IMR-90 (cell line): ENCODE data around the gene CPD. TPM values are rescaled to one million over a fixed set of nuclear protein-coding genes. Genes with fewer than 3 reads are reported as not detected.

Source experiments
- ATAC-seq: fragments of 200-7000 bp; cut with Tn5 transposase; 2 replicates; pipeline ENCODE4 v1.9.1; 2020; ENCODE audit warnings: low read depth, mild to moderate bottlenecking, moderate library complexity
- BruUV-seq: library from RNA; stranded (reverse); fragments of 400-500 nt; replicated peaks from 2 replicates; lab custom pipeline; 2021; lab: Mats Ljungman, UMichigan
- CTCF ChIA-PET: fragments of 300-600 bp; formaldehyde crosslinking; extraction: SDS; loops from one replicate; lab custom pipeline; 2021; ENCODE audit warnings: antibody characterized with exemption; lab: Yijun Ruan, JAX
- POLR2A ChIA-PET: fragments of 300-600 bp; sonication (Branson Sonifier 250); formaldehyde crosslinking; loops from one replicate; lab custom pipeline; 2022; ENCODE audit warnings: antibody characterized with exemption; ENCODE audit not compliant: unreplicated experiment; lab: Charles Lee
- DNase-seq: peaks from one replicate; pipeline ENCODE4 v3.0.0; 2013
- H2AFZ ChIP-seq: replicated peaks from 2 replicates; pipeline ENCODE3; 2013; ENCODE audit warnings: low read length, mild to moderate bottlenecking; ENCODE audit not compliant: poor library complexity
- H2AK5ac ChIP-seq: 2 replicates; pipeline ENCODE4 v1.6.1; 2013; ENCODE audit warnings: low read depth, low read length, inconsistent platforms
- H2AK9ac ChIP-seq: replicated peaks from 2 replicates; pipeline ENCODE3; 2013; ENCODE audit warnings: mild to moderate bottlenecking, low read depth, low read length, moderate library complexity; ENCODE audit not compliant: poor library complexity
- H2BK120ac ChIP-seq: 2 replicates; pipeline ENCODE4 v1.6.1; 2013; ENCODE audit warnings: low read depth, low read length, inconsistent platforms
- H2BK15ac ChIP-seq: 3 replicates; pipeline ENCODE4 v1.6.1; 2013; ENCODE audit warnings: low read depth, low read length, inconsistent platforms
- H2BK20ac ChIP-seq: 2 replicates; pipeline ENCODE4 v1.6.1; 2013; ENCODE audit warnings: low read depth, mild to moderate bottlenecking, inconsistent platforms, low read length, moderate library complexity
- H2BK5ac ChIP-seq: 2 replicates; pipeline ENCODE4 v1.6.1; 2013; ENCODE audit warnings: mild to moderate bottlenecking, low read depth, low read length, inconsistent platforms; ENCODE audit not compliant: poor library complexity, severe bottlenecking
- H3K14ac ChIP-seq: replicated peaks from 2 replicates; pipeline ENCODE4 v1.6.1; 2013; ENCODE audit warnings: low read depth, low read length, inconsistent platforms
- H3K18ac ChIP-seq: 2 replicates; pipeline ENCODE4 v1.6.1; 2013; ENCODE audit warnings: low read depth, low read length, control low read depth
- H3K23ac ChIP-seq: 2 replicates; pipeline ENCODE4 v1.6.1; 2013; ENCODE audit warnings: low read depth, low read length, inconsistent platforms
- H3K27ac ChIP-seq: 2 replicates; pipeline ENCODE4 v1.5.1; 2013; ENCODE audit warnings: mild to moderate bottlenecking, control low read depth, low read length; ENCODE audit not compliant: insufficient read depth
- H3K27me3 ChIP-seq: 2 replicates; pipeline ENCODE4 v1.6.1; 2013; ENCODE audit warnings: low read length; ENCODE audit not compliant: control insufficient read depth, insufficient read depth
- H3K36me3 ChIP-seq: 2 replicates; pipeline ENCODE4 v1.6.1; 2013; ENCODE audit warnings: low read length, mixed read lengths; ENCODE audit not compliant: control insufficient read depth, insufficient read depth
- H3K4ac ChIP-seq: 2 replicates; pipeline ENCODE4 v1.6.1; 2013; ENCODE audit warnings: low read depth, low read length, inconsistent platforms
- H3K4me1 ChIP-seq: 2 replicates; pipeline ENCODE4 v1.6.1; 2013; ENCODE audit warnings: low read length, mixed read lengths; ENCODE audit not compliant: control insufficient read depth, insufficient read depth
- H3K4me2 ChIP-seq: 2 replicates; pipeline ENCODE4 v1.6.1; 2013; ENCODE audit warnings: low read depth, mild to moderate bottlenecking, control low read depth, low read length, moderate library complexity
- H3K4me3 ChIP-seq: 2 replicates; pipeline ENCODE4 v1.5.1; 2013; ENCODE audit warnings: low read depth, mild to moderate bottlenecking, control low read depth, low read length, moderate library complexity; ENCODE audit not compliant: insufficient read depth
- H3K56ac ChIP-seq: 2 replicates; pipeline ENCODE4 v1.6.1; 2013; ENCODE audit warnings: low read length, inconsistent platforms; ENCODE audit not compliant: insufficient read depth; ENCODE audit errors: extremely low read depth
- H3K79me1 ChIP-seq, 2 experiments: 2 replicates each; pipeline ENCODE4 v1.6.1; 2013; ENCODE audit warnings: low read length in 2 of 2, inconsistent platforms in 1 of 2, low read depth in 1 of 2
- H3K9ac ChIP-seq: 2 replicates; pipeline ENCODE4 v1.6.1; 2013; ENCODE audit warnings: low read depth, low read length, control low read depth
- H3K9me1 ChIP-seq: 2 replicates; pipeline ENCODE4 v1.6.1; 2013; ENCODE audit warnings: low read length, inconsistent platforms; ENCODE audit not compliant: insufficient read depth
- H3K9me3 ChIP-seq: 2 replicates; pipeline ENCODE4 v1.6.1; 2013; ENCODE audit warnings: low read length; ENCODE audit not compliant: control insufficient read depth, insufficient read depth
- H4K20me1 ChIP-seq: 2 replicates; pipeline ENCODE4 v1.6.1; 2013; ENCODE audit warnings: low read length, inconsistent platforms; ENCODE audit not compliant: insufficient read depth
- H4K5ac ChIP-seq: 2 replicates; pipeline ENCODE4 v1.6.1; 2013; ENCODE audit warnings: mild to moderate bottlenecking, low read depth, low read length, control low read depth
- H4K8ac ChIP-seq, 2 experiments: 2 replicates each; pipeline ENCODE4 v1.6.1; 2013; ENCODE audit warnings: low read depth in 2 of 2, low read length in 2 of 2, control low read depth in 1 of 2, inconsistent platforms in 1 of 2
- H4K91ac ChIP-seq: 2 replicates; pipeline ENCODE4 v1.6.1; 2013; ENCODE audit warnings: low read depth, low read length, inconsistent platforms; ENCODE audit not compliant: insufficient read depth
- BHLHE40 ChIP-seq: fragments of 150-350 bp; IDR thresholded peaks from 2 replicates; pipeline ENCODE4 v1.6.1; 2016; ENCODE audit warnings: mild to moderate bottlenecking, low read depth, low read length
- FOS ChIP-seq: fragments of 150-350 bp; IDR thresholded peaks from 2 replicates; pipeline ENCODE4 v1.6.1; 2016; ENCODE audit warnings: low read depth, low read length
- MAFK ChIP-seq: IDR thresholded peaks from 2 replicates; pipeline ENCODE4 v1.6.1; 2012; ENCODE audit warnings: low read depth, low read length, improper control_type of control experiment
- MAZ ChIP-seq: IDR thresholded peaks from 2 replicates; pipeline ENCODE4 v1.6.1; 2012; ENCODE audit warnings: low read depth, mild to moderate bottlenecking, low read length, improper control_type of control experiment, moderate library complexity, borderline replicate concordance
- NFE2L2 ChIP-seq: fragments of 150-350 bp; IDR thresholded peaks from 2 replicates; pipeline ENCODE4 v1.6.1; 2016; ENCODE audit warnings: low read depth, mild to moderate bottlenecking, low read length
- POLR2A ChIP-seq: IDR thresholded peaks from 2 replicates; pipeline ENCODE4 v1.6.1; 2012; ENCODE audit warnings: mild to moderate bottlenecking, low read depth, low read length
- RAD21 ChIP-seq: IDR thresholded peaks from 2 replicates; pipeline ENCODE4 v1.6.1; 2012; ENCODE audit warnings: low read length, improper control_type of control experiment
- SMC3 ChIP-seq: fragments of 150-350 bp; IDR thresholded peaks from 2 replicates; pipeline ENCODE4 v1.6.1; 2016; ENCODE audit warnings: low read depth, mild to moderate bottlenecking, antibody characterized with exemption, low read length, moderate library complexity
- WGBS, 2 experiments: methylation state at CpG; one replicate each; pipeline versions ENCODE4 v1.1.5 to v1.1.7; 2013; ENCODE audit warnings: missing lambda C conversion rate in 2 of 2; ENCODE audit not compliant: insufficient read length in 1 of 2; ENCODE audit errors: extremely low coverage in 2 of 2; 5-methylcytosine and 5-hydroxymethylcytosine counted together
- dilution Hi-C: fragments of 300-500 bp; cut with HindIII; formaldehyde crosslinking; loops from one replicate; pipeline ENCODE4 v1.14.3; 2018; ENCODE audit warnings: low sequenced_read_pairs; ENCODE audit not compliant: unreplicated experiment
- in situ Hi-C: fragments of 300-500 bp; cut with MboI; formaldehyde crosslinking; loops from 3 replicates; pipeline ENCODE4 v1.14.3; 2019; ENCODE audit warnings: low sequenced_read_pairs, inconsistent platforms, mixed read lengths
- intact Hi-C: fragments of 100-400 bp; cut with micrococcal nuclease; formaldehyde crosslinking; loops from 2 replicates; pipeline ENCODE4 v1.10.0; 2022
- polyA plus RNA-seq, 3 experiments: library from polyadenylated mRNA; depleted of rRNA; stranded (reverse); fragments of >200 nt; gene quantifications; 2 replicates each; pipeline ENCODE4 v1.2.3, GENCODE V29; 2012; ENCODE audit warnings: low replicate concordance in 1 of 3
- total RNA-seq: library from RNA; depleted of rRNA; stranded (reverse); fragments of >200 nt; gene quantifications from 2 replicates; pipeline ENCODE4 v1.2.3, GENCODE V29; 2012
- TF ChIP-seq, protein P1 (sequence below): conservative IDR thresholded peaks from 2 replicates; pipeline ENCODE4 v1.5.1; 2012; ENCODE audit warnings: mild to moderate bottlenecking, low read depth, low read length, improper control_type of control experiment
- TF ChIP-seq, protein P2 (sequence below): fragments of 150-350 bp; IDR thresholded peaks from 2 replicates; pipeline ENCODE4 v1.6.1; 2016; ENCODE audit warnings: low read depth, mild to moderate bottlenecking, low read length, moderate library complexity, borderline replicate concordance
- TF ChIP-seq, protein P3 (sequence below): fragments of 150-350 bp; IDR thresholded peaks from 2 replicates; pipeline ENCODE4 v1.6.1; 2017; ENCODE audit warnings: mild to moderate bottlenecking, antibody characterized with exemption, low read length, low read depth

Gene CPD
- total and polyA plus RNA-seq, 2 of the 4 experiments (the other 2 are of a cell fraction), result 23.4 to 94.5 TPM

DNA sequence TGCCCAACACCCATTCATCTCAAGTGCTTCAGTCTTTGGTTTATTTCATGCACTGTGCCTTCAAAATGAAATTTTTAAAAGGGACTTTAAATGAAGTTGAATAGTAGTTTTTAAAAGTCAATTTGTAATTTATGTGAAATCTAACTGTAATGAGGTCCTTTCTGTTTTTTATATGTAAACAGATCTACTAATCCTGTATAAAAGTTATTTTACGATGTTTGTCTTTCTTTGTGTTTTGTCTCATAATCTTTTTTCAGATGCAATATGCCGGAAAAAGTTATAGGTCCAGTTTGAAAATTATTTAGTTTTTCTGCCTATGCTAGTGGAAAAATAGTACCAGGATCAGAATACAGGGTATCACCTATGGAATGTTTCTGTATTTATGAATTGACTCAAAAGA is 89.7 kb downstream of the CPD start:
- in situ Hi-C loops, result no loop called here

More for the DNA sequence above, 89.7 kb downstream of the CPD start:
- ATAC-seq (no peak), DNase-seq (no peak)
- ChIA-PET POLR2A (no interaction called here), CTCF (no interaction called here)
- H2AFZ ChIP-seq, result no peak overlapping the region
- no peak overlapping the region for H2BK20ac ChIP-seq
- H3K27me3 ChIP-seq, result no peaks in the 10 kb centered on the region
- H2AK5ac ChIP-seq, result no peak overlapping the region
- H4K20me1 ChIP-seq, result no peaks in the 10 kb centered on the region
- BruUV-seq, result no TSS peak
- no peak overlapping the region for H2BK5ac ChIP-seq
- no peak overlapping the region for H3K23ac ChIP-seq
- H3K14ac ChIP-seq, result no peak overlapping the region
- H3K9me1 ChIP-seq, result 0 out of 2 replicates have a peak, but pooled peaks cover 2% of the 10 kb centered on the region
- dilution Hi-C loops (no loop called here), intact Hi-C loops (no loop called here)
- H2BK15ac ChIP-seq, result no peak overlapping the region
- H3K36me3 ChIP-seq, result peaks cover 3% of the 10 kb centered on the region
- no peaks in the 10 kb centered on the region for H3K9me3 ChIP-seq
- H4K8ac ChIP-seq, result no peak overlapping the region
- no peak overlapping the region for H3K27ac ChIP-seq
- H3K56ac ChIP-seq, result no peak overlapping the region
- no peak overlapping the region for H2BK120ac ChIP-seq
- H3K4me2 ChIP-seq, result no peak overlapping the region
- H2AK9ac ChIP-seq, result no peak overlapping the region
- H3K9ac ChIP-seq, result no peak overlapping the region
- H3K18ac ChIP-seq, result no peak overlapping the region
- no peaks in the 10 kb centered on the region for H3K79me1 ChIP-seq
- H3K4ac ChIP-seq, result no peak overlapping the region
- no peaks in the 10 kb centered on the region for H3K4me1 ChIP-seq
- H4K91ac ChIP-seq, result no peak overlapping the region
- no peak overlapping the region for H4K5ac ChIP-seq
- TF ChIP-seq, protein P1, sequence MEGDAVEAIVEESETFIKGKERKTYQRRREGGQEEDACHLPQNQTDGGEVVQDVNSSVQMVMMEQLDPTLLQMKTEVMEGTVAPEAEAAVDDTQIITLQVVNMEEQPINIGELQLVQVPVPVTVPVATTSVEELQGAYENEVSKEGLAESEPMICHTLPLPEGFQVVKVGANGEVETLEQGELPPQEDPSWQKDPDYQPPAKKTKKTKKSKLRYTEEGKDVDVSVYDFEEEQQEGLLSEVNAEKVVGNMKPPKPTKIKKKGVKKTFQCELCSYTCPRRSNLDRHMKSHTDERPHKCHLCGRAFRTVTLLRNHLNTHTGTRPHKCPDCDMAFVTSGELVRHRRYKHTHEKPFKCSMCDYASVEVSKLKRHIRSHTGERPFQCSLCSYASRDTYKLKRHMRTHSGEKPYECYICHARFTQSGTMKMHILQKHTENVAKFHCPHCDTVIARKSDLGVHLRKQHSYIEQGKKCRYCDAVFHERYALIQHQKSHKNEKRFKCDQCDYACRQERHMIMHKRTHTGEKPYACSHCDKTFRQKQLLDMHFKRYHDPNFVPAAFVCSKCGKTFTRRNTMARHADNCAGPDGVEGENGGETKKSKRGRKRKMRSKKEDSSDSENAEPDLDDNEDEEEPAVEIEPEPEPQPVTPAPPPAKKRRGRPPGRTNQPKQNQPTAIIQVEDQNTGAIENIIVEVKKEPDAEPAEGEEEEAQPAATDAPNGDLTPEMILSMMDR, result no peak
- TF ChIP-seq MAZ (no peak), BHLHE40 (no peak), NFE2L2 (no peak), POLR2A (no peak), MAFK (no peak), RAD21 (no peak), FOS (no peak), SMC3 (no peak)
- TF ChIP-seq, protein P2, sequence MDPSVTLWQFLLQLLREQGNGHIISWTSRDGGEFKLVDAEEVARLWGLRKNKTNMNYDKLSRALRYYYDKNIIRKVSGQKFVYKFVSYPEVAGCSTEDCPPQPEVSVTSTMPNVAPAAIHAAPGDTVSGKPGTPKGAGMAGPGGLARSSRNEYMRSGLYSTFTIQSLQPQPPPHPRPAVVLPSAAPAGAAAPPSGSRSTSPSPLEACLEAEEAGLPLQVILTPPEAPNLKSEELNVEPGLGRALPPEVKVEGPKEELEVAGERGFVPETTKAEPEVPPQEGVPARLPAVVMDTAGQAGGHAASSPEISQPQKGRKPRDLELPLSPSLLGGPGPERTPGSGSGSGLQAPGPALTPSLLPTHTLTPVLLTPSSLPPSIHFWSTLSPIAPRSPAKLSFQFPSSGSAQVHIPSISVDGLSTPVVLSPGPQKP, result no peak
- TF ChIP-seq, protein P3, sequence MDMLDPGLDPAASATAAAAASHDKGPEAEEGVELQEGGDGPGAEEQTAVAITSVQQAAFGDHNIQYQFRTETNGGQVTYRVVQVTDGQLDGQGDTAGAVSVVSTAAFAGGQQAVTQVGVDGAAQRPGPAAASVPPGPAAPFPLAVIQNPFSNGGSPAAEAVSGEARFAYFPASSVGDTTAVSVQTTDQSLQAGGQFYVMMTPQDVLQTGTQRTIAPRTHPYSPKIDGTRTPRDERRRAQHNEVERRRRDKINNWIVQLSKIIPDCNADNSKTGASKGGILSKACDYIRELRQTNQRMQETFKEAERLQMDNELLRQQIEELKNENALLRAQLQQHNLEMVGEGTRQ, result no peak
- no peak overlapping the region for H3K4me3 ChIP-seq
- WGBS, 2 experiments, result no CpG with 5 or more reads among the region's 2 CpGs
